MM.1S (cell line): ENCODE data around the gene L3MBTL4.

Experiments used
- DNase-seq: peaks from one replicate; pipeline ENCODE4 v3.0.0-alpha.2; 2015
- H2AFZ ChIP-seq: fragments of 300-600 bp; sonication (generic); 2 replicates; pipeline ENCODE4 v1.6.0; 2016; ENCODE audit warnings: antibody characterized with exemption, low read length
- H3F3A ChIP-seq: fragments of 300-600 bp; sonication (generic); 2 replicates; pipeline ENCODE4 v1.6.1; 2016; ENCODE audit warnings: mild to moderate bottlenecking, antibody characterized with exemption, low read length, moderate library complexity, mixed read lengths; ENCODE audit not compliant: insufficient read depth
- H3K27ac ChIP-seq: fragments of 300-600 bp; sonication (generic); 2 replicates; pipeline ENCODE4 v1.5.1; 2016; ENCODE audit warnings: mild to moderate bottlenecking, low read length
- H3K27me3 ChIP-seq: fragments of 300-600 bp; sonication (generic); replicated peaks from 2 replicates; pipeline ENCODE4 v1.6.0; 2016; ENCODE audit warnings: low read length; ENCODE audit not compliant: insufficient read depth
- H3K36me3 ChIP-seq: fragments of 300-600 bp; sonication (generic); replicated peaks from 2 replicates; pipeline ENCODE4 v1.6.1; 2016; ENCODE audit warnings: mild to moderate bottlenecking, low read length, mixed read lengths; ENCODE audit not compliant: insufficient read depth
- H3K4me1 ChIP-seq: fragments of 300-600 bp; sonication (generic); 2 replicates; pipeline ENCODE4 v1.6.1; 2016; ENCODE audit warnings: low read length, mixed read lengths
- H3K4me2 ChIP-seq: fragments of 300-600 bp; sonication (generic); 2 replicates; pipeline ENCODE4 v1.6.0; 2016; ENCODE audit warnings: low read depth, low read length
- H3K4me3 ChIP-seq: fragments of 300-600 bp; sonication (generic); 2 replicates; pipeline ENCODE4 v1.5.1; 2016; ENCODE audit warnings: low read length, mixed read lengths
- H3K79me2 ChIP-seq: fragments of 300-600 bp; sonication (generic); 2 replicates; pipeline ENCODE4 v1.6.1; 2016; ENCODE audit warnings: mixed run types, low read length, mixed read lengths
- H3K9ac ChIP-seq: fragments of 300-600 bp; sonication (generic); 2 replicates; pipeline ENCODE4 v1.6.1; 2016; ENCODE audit warnings: low read length, mixed read lengths
- H3K9me2 ChIP-seq: fragments of 300-600 bp; sonication (generic); replicated peaks from 2 replicates; pipeline ENCODE4 v1.6.1; 2016; ENCODE audit warnings: mild to moderate bottlenecking, low read length, mixed read lengths; ENCODE audit not compliant: insufficient read depth
- H3K9me3 ChIP-seq: fragments of 300-600 bp; sonication (generic); replicated peaks from 2 replicates; pipeline ENCODE4 v1.6.1; 2016; ENCODE audit warnings: mild to moderate bottlenecking, low read length, mixed read lengths; ENCODE audit not compliant: insufficient read depth
- H4K20me1 ChIP-seq: fragments of 300-600 bp; sonication (generic); 2 replicates; pipeline ENCODE4 v1.6.1; 2016; ENCODE audit warnings: mild to moderate bottlenecking, low read length, moderate library complexity, mixed read lengths; ENCODE audit not compliant: insufficient read depth
- EZH2 ChIP-seq: fragments of 300-600 bp; sonication (generic); optimal IDR thresholded peaks from 2 replicates; pipeline ENCODE3; 2017; ENCODE audit warnings: low read depth, mild to moderate bottlenecking, antibody characterized with exemption, low read length, mixed read lengths
- EZH2phosphoT487 ChIP-seq: fragments of 300-600 bp; sonication (generic); IDR thresholded peaks from 2 replicates; pipeline ENCODE4 v1.6.1; 2018; ENCODE audit warnings: antibody characterized with exemption, low read length
- TF ChIP-seq, protein P1 (sequence below): fragments of 300-600 bp; sonication (generic); IDR thresholded peaks from 2 replicates; pipeline ENCODE4 v1.5.1; 2016; ENCODE audit warnings: antibody characterized with exemption, low read length, mixed read lengths

Gene L3MBTL4

GRCh38 chr18:6284761-6285160, 129.9 kb downstream of the L3MBTL4 start:
- H3K9me2 ChIP-seq: no peaks in the 10 kb centered on the region
- H3K36me3 ChIP-seq: no peaks in the 10 kb centered on the region
- no peak overlapping the region for H3K4me3 ChIP-seq
- no peaks in the 10 kb centered on the region for H4K20me1 ChIP-seq
- H3K27me3 ChIP-seq: no peaks in the 10 kb centered on the region
- DNase-seq: no peak
- H3K9ac ChIP-seq: no peak overlapping the region
- no peak overlapping the region for H3K4me2 ChIP-seq
- H3F3A ChIP-seq: no peaks in the 10 kb centered on the region
- H3K79me2 ChIP-seq: no peaks in the 10 kb centered on the region
- TF ChIP-seq EZH2 (no peak), EZH2phosphoT487 (no peak)
- TF ChIP-seq, protein P1, sequence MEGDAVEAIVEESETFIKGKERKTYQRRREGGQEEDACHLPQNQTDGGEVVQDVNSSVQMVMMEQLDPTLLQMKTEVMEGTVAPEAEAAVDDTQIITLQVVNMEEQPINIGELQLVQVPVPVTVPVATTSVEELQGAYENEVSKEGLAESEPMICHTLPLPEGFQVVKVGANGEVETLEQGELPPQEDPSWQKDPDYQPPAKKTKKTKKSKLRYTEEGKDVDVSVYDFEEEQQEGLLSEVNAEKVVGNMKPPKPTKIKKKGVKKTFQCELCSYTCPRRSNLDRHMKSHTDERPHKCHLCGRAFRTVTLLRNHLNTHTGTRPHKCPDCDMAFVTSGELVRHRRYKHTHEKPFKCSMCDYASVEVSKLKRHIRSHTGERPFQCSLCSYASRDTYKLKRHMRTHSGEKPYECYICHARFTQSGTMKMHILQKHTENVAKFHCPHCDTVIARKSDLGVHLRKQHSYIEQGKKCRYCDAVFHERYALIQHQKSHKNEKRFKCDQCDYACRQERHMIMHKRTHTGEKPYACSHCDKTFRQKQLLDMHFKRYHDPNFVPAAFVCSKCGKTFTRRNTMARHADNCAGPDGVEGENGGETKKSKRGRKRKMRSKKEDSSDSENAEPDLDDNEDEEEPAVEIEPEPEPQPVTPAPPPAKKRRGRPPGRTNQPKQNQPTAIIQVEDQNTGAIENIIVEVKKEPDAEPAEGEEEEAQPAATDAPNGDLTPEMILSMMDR: no peak
- H2AFZ ChIP-seq: no peak overlapping the region
- H3K4me1 ChIP-seq: no peaks in the 10 kb centered on the region
- no peaks in the 10 kb centered on the region for H3K9me3 ChIP-seq
- H3K27ac ChIP-seq: no peak overlapping the region

GRCh38 chr18:6284300-6284699, 130.4 kb downstream of the L3MBTL4 start:
- Histone ChIP-seq H3K9me2 (no peaks in the 10 kb centered on the region), H3K4me2 (no peak overlapping the region), H3K27me3 (no peaks in the 10 kb centered on the region), H3K4me1 (no peaks in the 10 kb centered on the region), H3K9ac (no peak overlapping the region), H3K4me3 (no peak overlapping the region), H3K27ac (no peak overlapping the region), H3F3A (no peaks in the 10 kb centered on the region), H3K9me3 (no peaks in the 10 kb centered on the region), H4K20me1 (no peaks in the 10 kb centered on the region), H3K36me3 (no peaks in the 10 kb centered on the region), H3K79me2 (no peaks in the 10 kb centered on the region), H2AFZ (no peak overlapping the region)
- no peak for DNase-seq
- TF ChIP-seq EZH2 (no peak), EZH2phosphoT487 (no peak)
- TF ChIP-seq, protein P1: no peak

GRCh38 chr18:6281874-6282273, 132.8 kb downstream of the L3MBTL4 start:
- no peak overlapping the region for H2AFZ ChIP-seq
- DNase-seq: no peak
- H3K9ac ChIP-seq: no peak overlapping the region
- H3K4me3 ChIP-seq: no peak overlapping the region
- no peaks in the 10 kb centered on the region for H3K9me2 ChIP-seq
- TF ChIP-seq EZH2phosphoT487: no peak
- H3K79me2 ChIP-seq: no peaks in the 10 kb centered on the region
- no peaks in the 10 kb centered on the region for H4K20me1 ChIP-seq
- H3K4me1 ChIP-seq: no peaks in the 10 kb centered on the region
- no peak overlapping the region for H3K27ac ChIP-seq
- no peak overlapping the region for H3K4me2 ChIP-seq
- H3K36me3 ChIP-seq: no peaks in the 10 kb centered on the region
- H3K27me3 ChIP-seq: no peaks in the 10 kb centered on the region
- no peaks in the 10 kb centered on the region for H3F3A ChIP-seq
- no peaks in the 10 kb centered on the region for H3K9me3 ChIP-seq

GRCh38 chr18:6280211-6280743, 134.4 kb downstream of the L3MBTL4 start:
- TF ChIP-seq EZH2 (no peak), EZH2phosphoT487 (no peak)
- TF ChIP-seq, protein P1: no peak
- Histone ChIP-seq H3F3A (no peaks in the 10 kb centered on the region), H2AFZ (no peak overlapping the region), H3K27ac (no peak overlapping the region), H3K4me3 (no peak overlapping the region), H3K9me3 (no peaks in the 10 kb centered on the region), H3K79me2 (no peaks in the 10 kb centered on the region), H3K27me3 (no peaks in the 10 kb centered on the region), H3K36me3 (no peaks in the 10 kb centered on the region), H3K4me2 (no peak overlapping the region), H3K9me2 (no peaks in the 10 kb centered on the region), H4K20me1 (no peaks in the 10 kb centered on the region), H3K9ac (no peak overlapping the region), H3K4me1 (no peaks in the 10 kb centered on the region)
- DNase-seq: no peak
